G401.6 (cell line): Measurements from ENCODE around the gene LSM10.
A peak's percentile ranks its signal among the peaks of the same experiment; 100 is the strongest.

Experiments
- FAIRE-seq: peaks from 2 replicates; lab custom pipeline; 2012; peaks lifted over from hg19 to GRCh38; lab: Jason Lieb, UNC

The LSM10 gene

GRCh38 chr1:36408479-36408878, 10.8 kb upstream of the LSM10 start:
- FAIRE-seq = no peak

DNA sequence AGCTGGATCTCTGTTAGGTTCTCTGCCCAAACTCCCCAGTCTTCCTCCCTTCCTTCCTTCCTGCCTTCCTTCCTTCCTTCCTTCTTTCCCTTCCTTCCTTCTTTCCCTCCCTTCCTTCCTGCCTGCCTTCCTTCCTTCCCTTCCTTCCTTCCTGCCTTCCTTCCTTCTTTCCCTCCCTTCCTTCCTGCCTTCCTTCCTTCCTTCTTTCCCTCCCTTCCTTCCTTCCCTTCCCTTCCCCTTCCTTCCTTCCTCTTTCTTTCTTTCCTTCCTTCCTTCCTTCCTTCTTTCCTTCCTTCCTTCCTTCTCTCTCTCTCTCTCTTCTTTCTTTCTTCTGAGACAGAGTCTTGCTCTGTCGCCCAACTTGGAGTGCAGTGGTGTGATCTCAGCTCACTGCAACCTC, 8.7 kb upstream of the LSM10 start:
- FAIRE-seq = no peak

DNA sequence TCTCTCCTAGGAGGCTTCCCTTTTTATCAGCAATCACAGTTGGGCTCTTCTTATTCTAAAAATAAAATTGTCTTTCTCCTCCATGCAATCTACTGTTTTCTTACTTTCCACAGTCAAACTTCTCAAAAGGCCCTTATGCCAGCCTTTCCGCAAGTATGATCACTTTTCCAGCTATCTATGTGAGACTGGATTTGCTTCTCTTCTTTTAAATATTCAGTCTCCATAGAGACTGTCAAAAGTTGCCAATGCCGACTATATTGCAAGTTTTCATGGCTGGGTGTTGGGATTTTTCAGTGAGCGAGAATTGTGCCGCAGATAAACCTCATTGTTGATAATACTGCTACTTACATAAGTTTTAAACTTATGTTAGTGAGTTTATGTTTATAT, 4.8 kb upstream of the LSM10 start:
- no peak for FAIRE-seq

DNA sequence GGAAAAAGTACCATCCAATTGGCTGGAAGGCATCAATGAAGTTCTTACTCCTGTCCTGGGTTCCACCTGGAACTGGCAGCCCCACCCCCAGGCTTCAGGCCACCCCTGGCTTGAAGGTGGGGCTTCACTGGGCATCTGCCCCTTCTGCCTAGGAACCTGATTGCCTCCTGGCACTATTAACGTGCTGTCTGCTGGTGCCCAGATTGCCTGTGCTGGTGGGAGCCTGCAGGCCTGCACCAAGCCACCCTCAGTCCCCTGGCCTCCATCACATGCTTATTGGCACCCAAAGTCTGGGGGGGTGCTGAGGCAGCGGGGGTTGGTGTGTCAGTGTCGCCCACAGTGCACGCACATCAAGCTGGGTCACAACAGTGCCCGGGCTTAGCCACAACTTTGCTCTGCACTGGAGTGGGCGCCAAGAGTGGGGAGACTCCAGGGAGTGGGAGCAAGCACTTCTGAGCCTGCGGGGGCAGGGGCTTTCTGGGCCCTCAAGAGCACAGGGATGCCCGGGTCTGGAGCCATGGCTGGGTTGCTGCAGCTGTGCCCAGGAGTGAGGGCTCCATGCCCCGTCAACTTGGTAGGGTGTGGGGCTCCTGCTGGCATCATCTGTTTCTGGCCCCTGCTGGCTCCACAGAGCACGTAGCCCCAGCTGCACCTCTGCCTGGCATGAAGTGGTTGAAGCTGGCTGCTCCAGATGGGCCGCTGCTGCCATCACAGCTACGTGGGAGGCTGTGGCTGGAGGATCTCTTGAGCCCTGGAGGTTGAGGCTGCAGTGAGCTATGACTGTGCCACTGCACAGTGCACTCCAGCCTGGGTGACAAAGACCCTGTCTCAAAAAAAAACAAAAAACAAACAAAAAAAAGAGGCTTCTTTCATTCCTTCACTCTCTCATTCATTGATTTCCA, 4.1 kb upstream of the LSM10 start:
- no peak for FAIRE-seq

DNA sequence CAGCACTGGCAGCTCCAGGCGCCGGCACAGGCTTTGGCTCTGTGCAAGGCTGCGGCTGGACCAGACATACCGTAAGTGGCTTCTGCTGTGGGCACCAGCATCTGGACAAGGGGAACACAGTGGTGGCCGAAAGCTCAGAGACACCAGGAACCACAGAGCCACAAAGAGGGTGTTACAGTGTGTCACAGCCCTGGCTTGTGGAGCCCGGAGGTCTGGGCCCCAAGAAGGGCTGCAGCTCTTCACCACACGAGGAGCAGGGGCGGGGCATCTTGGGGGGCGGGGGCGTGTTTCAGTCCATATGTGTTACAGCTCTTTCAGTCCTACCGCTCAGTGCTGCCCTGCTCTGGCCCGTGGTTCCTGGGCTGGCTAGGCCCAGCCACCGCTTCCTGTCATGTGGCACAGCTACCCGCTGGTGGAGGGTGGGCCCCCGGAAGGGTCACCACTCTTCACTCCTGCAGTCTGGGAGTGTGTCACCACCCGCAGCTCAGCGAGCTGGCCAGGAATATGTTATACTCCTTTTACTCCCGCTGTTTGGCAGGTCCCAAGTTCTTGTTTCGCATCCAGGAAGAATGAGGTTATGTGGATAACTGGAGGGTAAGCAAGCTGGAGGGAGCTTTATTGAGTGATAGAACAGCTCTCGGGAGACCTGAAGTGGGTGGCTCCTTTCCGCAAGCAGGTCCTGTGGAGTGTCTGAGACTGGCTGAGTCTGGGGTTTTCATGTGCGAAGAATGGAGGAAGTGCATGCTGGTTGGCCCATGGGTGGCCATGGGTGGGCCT, 3.3 kb upstream of the LSM10 start:
- FAIRE-seq = peak; percentile 98

GRCh38 chr1:36400514-36400824, 2.8 kb upstream of the LSM10 start:
- FAIRE-seq = no peak

GRCh38 chr1:36398370-36398977, 766 bp upstream of the LSM10 start:
- no peak for FAIRE-seq

DNA sequence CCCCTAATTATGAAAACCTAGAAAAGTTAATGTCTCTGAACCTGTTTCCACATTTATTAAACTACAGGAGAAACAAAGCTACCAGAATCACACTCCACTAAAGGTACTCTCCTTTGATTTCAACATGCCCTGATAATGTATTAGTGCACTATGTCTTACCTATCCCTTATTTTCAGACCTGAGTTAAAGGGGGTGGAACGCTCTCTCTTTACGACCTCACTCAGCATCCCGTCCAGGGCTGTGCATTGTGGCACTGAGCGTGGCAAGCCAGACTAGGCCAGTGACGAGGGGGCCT, 678 bp downstream of the LSM10 start:
- no peak for FAIRE-seq

DNA sequence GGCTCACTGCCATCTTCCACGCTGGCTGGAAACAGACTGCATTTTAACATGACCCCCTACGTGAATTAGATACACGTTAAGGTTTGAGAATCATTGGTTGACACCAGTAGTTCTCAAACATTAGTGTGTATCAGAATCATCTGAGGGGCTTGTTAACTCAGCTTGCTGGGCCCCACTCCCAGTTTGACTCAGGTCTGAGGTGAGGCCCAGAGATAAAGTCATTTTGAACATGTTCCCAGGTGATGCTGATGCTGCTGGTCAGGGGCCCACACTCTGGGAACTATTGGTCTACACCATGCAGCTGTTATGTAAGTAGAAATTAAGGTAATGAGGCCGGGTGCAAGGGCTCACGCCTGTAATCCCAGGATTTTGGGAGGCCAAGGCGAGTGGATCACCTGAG, 1.3 kb downstream of the LSM10 start:
- no peak for FAIRE-seq

DNA sequence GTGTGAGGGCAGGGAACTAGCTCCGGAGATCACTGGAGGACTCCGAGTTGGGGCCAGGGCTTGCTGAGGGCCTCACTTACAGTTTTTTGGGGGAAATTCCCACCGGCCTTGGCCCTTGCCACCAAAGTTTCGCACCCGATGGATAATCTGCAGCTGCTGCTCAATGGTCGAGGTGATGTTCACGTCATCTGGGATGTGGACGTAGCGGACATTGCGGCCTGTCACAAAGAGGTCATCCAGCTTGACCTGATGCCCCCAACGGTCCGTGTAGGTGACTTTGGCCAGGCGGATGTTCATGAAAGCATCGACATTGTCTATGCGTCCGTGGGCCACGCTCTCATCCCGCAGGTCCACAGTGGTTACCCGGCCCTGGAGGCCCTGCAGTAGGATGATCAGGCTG, 4.0 kb downstream of the LSM10 start:
- no peak for FAIRE-seq

DNA sequence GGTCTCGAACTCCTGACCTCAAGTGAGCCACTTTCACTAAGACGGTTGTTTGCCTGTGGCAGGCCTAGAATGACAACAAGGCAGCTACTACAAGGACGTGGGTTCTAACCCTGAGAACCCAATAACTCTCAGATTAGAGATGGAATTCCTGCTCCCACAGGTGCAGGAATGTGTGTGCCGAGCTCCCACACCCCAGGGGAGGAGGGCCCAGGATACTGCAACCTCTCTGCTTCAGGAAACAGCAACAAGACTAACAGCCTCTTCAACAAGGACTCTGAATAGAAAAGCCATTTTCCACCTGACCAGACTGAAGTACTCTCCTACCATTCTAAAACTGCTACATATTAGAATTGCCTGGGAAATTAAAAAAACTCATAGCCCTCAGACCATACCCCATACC, 4.9 kb downstream of the LSM10 start:
- no peak for FAIRE-seq

DNA sequence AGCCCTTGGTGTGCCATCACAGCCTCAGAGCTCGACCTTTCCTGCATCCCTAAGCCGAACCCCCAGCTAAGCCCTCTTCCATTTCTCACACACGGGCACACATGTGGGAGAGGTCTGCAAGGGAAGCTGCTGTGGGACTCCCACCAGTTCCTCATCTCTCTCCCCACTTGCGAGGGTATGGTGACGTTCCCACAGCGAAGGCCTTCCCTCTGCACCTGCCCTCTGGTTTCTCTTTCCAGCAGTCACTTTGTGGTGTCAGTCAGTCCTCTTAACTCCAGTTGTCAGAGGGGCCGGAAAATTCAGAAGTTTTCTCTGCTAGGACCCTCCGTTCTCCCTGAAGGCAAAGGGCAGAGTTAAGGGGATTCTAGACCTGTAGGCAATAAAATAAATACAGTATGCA, 6.4 kb downstream of the LSM10 start:
- no peak for FAIRE-seq

DNA sequence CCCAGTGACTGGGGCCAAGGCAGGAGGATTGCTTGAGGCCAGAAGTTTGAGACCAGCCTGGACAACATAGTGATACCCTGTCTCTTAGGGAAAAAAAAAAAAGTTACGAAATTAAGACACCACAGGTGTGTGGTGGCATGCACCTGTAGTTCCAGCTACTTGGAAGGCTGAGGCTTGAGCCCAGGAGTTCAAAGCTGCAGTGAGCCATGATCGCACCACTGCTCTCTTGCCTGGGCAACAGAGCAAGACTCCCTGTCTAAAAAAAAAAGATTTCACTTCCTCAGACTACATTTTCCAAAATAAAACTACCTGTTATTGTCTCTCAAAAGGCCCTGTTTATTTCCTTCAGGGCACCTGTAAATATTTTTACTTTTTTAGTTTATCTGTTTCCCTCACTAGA, 7.3 kb downstream of the LSM10 start:
- FAIRE-seq = no peak

DNA sequence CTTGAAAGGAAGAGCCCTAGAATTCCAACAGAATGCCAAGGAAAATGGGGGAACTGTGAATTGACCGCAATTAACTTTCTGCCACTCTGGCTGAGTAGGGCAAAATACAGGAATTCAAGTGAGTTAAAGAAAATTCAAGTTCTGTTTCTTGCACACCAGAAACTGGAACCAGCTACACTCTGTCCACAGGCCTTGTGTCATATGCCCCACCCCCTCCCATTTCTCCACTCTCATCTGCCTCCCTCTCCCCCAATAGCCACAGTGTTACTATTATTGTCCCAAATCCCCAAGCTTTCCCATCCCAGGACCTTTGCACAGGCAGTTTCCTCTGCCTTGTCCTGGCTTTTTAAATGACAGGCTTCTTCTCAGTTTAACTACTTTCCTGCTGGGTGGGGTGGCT, 7.7 kb downstream of the LSM10 start:
- FAIRE-seq = no peak

DNA sequence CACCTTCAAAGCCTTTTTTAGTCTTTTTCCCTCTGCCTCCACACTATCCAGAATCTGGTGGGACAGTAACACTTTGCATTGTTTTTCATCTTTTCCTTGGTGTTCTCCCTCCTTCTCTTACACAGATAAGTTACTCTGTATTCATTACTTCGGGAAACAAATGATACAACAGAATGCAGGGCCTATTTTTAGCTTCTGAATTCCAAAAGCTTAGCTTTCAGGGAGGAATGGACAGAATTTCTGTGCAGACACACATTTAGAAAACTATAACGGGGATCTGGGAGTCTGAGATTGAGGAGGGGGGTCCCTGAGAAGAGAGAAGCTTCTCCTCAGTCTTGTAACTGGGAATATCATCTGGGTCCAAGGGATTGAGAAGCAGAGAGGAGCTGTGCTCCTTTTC, 8.4 kb downstream of the LSM10 start:
- FAIRE-seq = no peak

DNA sequence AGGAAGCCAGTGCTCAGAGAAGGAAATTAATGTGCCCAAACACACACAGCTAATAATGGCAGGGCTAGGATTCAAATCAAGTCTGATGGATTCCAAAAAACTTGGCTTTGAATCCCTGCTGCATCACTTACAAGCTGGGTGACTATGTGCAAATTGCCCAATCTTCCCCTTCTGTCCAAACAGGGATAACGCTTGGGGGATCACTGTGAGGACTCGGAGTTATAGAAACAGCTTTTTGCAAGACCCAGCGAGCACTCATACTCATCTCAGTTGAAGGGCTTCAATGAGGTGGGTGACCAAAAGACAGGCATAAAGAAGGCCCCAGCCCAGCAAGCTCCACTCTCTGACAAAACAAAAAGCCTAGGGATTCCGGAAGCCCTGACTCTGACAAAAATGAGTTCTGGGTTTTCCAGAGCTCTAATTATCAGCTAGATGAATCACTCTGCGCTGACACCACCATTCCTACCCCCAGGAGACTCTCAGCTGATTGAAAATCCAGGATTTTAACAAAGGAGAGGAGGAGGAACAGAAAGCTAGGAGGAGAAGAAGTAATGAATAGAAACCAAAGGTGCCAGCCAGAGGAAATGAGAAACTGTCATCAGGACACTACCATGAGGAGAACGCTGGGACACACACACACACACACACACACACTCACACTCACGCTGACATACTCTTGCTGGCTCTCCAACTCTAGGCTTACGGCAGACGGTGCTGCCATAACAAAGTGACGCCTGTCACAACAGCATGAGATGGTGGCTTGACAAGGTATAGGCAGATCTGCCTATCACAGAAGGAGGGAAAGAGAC, 10.4 kb downstream of the LSM10 start:
- no peak for FAIRE-seq

- peak; percentile 91 for FAIRE-seq
Measured at GRCh38 chr1:36386265-36387140, 11.2 kb downstream of the LSM10 start.

DNA sequence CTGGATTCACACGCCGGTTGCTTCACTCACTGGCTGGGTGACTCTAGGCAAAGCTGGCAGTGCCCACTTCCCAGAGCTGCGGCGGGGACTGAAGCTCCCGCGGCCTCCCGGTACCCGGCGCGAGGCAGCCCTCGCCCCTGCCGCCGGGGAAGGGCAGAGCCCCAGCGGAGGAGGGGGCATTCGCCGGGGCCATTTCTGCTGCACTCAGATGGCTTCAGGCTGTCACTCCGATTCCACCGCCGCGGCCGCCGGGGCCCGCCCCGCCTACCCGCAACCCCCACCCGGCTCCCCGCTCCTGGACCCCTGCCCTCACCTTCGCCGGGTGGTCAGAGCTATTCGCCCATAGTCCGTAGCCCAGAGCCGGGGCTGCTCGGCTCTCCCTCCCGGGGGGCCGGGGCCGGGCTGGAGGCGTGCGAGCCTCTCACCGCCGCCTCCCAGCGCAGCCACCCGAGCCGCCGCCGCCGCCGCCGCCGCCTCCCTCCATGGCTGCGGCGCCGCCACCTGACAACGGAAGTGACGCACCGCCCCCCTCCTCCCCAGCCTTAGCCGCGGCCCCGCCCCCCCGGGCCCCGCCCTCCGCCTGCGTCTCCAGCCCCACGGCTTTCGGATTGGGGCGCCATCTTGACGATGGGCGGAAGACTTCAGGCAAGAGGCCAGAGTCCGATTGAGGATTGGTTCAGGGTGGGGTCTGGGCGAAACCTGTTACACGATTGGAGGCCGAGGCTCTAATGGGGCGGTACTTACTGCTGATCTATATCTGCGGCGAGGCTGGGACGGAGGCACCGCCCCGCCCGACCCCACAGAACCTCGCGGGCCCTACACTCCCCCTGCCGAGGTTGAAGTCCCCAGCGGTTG, 12.1 kb downstream of the LSM10 start, which contains the start of gene STK40:
Gene STK40, minus strand, starts transcription at position 515 of the 855 bp plus-strand sequence. CDS start 24,592 bp downstream, outside the sequence.
- FAIRE-seq = peak; percentile 96

DNA sequence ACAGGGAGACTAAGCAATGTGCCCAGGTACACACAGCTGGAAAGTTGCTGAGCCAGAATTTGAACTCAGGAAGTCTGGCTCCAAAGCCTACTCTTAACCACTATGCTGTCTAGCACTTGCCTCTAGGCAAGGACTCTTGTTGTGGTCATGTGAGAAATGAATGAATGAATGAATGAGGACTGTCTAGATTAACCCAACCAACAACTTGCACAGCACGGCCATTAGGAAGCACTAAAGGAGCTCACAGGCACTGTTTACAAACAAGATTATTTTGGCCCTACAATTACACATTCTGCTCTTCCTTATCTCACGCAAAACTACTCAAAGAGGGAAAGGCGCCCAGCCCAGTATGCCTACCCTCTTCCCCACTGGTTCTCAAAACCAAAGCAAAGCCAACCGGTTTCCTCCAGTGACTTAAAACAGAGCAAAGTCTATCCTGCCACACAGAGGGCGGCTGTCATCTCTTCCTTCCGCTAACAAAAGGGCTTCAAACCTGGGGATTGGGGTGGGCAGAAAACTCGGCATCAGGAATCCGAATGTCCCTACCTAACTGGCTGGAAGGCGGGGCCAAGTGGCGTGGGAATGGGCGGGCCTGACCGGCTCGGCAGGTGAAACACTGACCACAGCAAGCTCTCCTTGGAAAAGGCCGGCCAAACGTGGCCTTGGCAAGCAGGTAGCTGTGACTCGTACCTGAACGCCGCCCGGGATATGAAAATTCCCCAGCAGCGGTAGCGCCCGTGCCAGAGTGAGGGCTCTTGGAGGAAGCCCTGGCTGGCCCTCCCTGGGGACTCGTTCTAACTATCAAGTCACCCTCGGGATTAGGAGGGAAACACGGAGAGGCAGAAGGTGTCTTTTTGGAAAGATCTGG, 12.9 kb downstream of the LSM10 start:
- no peak for FAIRE-seq

DNA sequence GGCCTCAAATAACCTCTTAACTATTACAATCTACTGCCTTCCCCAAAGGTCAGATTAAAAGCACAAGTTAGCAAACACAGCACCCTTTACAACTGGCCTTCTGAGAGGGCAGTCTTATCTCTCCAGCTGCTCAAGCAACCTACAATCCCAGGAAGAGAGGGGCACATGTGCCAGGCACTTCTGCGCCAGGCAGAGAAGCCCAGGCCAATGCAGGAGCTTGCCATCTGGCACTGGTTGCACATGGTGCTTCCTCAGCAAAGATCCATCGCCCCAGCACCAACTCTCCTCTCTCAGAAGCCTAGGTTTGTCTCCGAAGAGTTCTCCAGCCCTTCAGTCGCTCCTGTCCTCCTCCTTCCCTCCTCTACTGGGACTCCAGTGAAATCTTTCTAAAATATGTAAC, 14.5 kb downstream of the LSM10 start:
- no peak for FAIRE-seq
